Urothelium cell line (cell line): ENCODE data around the gene GUCA2A.
A peak's percentile ranks its signal among the peaks of the same experiment; 100 is the strongest.

ENCODE experiments used
- DNase-seq: peaks from one replicate; pipeline ENCODE4 v3.0.0; 2011; ENCODE audit warnings: low spot score, mixed read lengths
- FAIRE-seq: peaks from 2 replicates; lab custom pipeline; 2011; peaks lifted over from hg19 to GRCh38; lab: Jason Lieb, UNC

GUCA2A gene

GRCh38 chr1:42155362-42155761 lies 9.2 kb downstream of the GUCA2A start:
- DNase-seq (no peak), FAIRE-seq (peak; percentile 23)

GRCh38 chr1:42154685-42155084 lies 9.9 kb downstream of the GUCA2A start:
- no peak for DNase-seq
- FAIRE-seq, result no peak

- DNase-seq, result no peak
- FAIRE-seq, result no peak
Measured at GRCh38 chr1:42153624-42154023, 10.9 kb downstream of the GUCA2A start.

- FAIRE-seq, result peak; percentile 9
- DNase-seq, result no peak
Measured at GRCh38 chr1:42152907-42153600, 11.5 kb downstream of the GUCA2A start, which contains the start of gene GUCA2B. Gene GUCA2B, plus strand, starts transcription at chr1:42153410. Its CDS starts 41 bp downstream, at chr1:42153451.

DNA sequence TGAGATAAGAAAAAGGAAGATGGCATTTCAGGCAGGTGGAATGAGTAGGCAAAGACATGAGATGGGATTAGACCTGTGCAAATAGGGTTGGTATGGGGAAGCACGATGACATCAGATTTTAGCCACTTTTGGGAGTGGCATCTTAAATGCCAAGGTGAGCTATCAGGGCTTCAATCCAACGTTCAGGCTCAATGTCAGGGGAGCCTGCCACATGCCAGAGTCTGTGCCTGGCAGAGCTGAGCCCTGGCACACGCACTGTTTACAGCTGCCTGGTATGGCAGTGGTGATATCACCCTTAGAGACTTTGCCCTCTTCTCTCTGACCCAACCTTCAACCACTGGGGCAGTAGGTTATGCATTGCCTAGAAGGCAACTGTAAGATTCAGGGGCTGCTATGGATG lies 12.4 kb downstream of the GUCA2A start:
- no peak for FAIRE-seq
- no peak for DNase-seq

GRCh38 chr1:42150651-42151050 lies 13.9 kb downstream of the GUCA2A start:
- FAIRE-seq (no peak), DNase-seq (no peak)

- FAIRE-seq (no peak), DNase-seq (no peak)
Measured at GRCh38 chr1:42148166-42148565, 16.4 kb downstream of the GUCA2A start.

DNA sequence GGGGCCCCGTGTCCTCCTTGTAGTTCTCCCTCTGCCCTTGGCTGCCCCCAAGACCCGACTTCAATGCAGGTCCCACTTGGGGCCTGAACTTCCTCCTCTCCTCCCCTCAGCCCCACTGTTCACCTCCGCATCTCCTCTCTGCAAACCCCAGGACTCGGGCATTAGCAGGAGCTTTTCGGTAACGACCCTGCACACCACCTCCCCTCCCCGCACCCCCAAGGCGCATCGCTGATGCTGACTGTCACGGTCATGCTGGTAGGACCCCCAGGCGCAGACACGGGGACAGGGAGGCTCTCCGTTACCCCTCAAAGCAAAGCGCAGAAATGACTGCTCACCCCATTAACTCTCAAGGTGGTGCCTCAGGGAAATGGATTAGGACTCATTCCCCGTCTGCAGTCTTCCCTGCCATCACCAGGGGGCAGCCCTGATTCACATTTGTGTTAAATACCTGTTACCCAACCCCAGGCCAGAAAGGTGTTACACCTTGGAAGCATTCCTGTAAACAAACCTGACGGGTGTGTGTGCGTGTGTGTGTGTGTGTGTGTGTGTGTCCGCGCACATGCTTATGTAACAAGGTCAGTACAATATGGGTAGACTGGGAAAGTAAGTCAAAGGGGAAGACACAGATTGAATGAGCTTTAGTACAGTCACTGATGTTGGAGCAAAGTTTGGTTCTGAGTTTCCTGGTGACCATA lies 17.8 kb downstream of the GUCA2A start:
- FAIRE-seq, result peak; percentile 90

DNA sequence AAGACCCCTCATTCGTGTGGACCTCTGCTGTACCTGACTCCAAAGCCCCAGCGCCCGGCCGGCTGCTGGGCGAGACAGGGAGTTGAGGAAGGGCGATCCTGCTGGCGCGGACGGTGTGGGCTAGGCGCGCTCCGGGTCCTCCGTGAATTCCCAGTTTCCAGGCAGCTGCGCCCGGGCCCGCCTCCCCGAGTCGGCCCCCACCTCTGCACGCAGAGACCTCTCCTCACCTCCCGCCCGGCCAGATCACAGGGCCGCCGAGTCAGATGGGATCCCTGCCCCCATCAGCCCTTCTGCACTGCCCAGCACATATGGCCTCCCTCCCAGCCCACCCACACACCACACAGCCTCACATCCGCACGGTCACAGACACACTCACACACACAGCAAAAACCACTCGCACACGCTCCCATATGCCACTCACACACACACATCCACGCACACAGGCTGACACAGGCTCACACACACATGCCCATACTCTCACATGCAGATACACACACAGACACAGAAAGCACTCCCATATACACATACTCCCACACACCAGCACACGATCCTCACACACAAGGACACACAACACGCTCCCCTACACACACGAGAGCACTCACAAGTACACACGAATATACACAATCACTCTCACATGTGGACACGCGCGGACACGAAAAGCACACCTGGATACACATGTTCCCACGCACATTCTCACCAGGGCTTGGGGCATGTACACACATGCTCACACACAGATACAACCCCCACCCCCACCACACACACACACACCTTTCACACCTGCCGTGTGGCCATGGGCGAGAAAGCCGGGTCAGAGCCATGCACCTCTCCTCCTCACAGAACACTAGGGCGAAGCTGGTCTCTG lies 18.6 kb downstream of the GUCA2A start:
- DNase-seq (no peak), FAIRE-seq (peak; percentile 88)

More for the DNA sequence above, 17.8 kb downstream of the GUCA2A start:
- peak; percentile 82 for DNase-seq

- FAIRE-seq (peak; percentile 50), DNase-seq (no peak)
Measured at GRCh38 chr1:42145389-42145716, 19.2 kb downstream of the GUCA2A start.

DNA sequence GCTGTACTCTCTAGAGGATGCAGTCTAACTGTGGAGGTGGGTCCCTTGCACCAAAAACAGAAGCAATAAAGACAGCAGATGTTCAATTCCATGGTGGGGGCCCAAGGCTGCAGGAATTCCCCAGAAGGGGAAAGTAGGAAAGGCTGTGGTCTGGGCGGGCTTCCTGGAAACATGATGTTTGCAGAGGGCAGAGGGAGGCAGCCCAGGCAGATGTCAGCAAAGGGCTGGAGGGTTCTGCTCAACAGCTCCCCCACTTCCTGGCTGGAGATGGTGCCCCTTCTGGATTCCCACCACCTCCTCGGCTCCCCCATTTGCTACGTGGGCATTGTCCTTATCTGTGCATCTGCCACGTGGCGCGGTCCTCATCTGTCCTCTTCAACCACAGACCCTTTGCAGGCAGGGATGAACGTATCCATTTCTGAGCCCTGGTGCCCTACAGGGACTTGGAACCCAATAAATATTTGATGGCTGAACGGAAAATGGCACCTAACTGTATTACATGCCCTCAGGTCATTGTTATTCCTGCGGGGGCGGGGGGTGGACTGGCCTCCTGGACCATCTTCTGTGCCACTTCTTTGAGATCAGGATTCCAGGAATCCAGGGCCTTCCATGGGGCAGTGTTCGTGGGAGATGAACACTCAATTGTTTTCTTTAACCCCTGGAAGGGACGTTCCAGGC lies 19.7 kb downstream of the GUCA2A start:
- DNase-seq (no peak), FAIRE-seq (no peak)

- FAIRE-seq (no peak), DNase-seq (no peak)
Measured at GRCh38 chr1:42143896-42144710, 20.4 kb downstream of the GUCA2A start.

GRCh38 chr1:42142894-42143675 lies 21.5 kb downstream of the GUCA2A start:
- DNase-seq (no peak), FAIRE-seq (peak; percentile 86)

- DNase-seq, result no peak
- peak; percentile 71 for FAIRE-seq
Measured at GRCh38 chr1:42141978-42142377, 22.6 kb downstream of the GUCA2A start.

DNA sequence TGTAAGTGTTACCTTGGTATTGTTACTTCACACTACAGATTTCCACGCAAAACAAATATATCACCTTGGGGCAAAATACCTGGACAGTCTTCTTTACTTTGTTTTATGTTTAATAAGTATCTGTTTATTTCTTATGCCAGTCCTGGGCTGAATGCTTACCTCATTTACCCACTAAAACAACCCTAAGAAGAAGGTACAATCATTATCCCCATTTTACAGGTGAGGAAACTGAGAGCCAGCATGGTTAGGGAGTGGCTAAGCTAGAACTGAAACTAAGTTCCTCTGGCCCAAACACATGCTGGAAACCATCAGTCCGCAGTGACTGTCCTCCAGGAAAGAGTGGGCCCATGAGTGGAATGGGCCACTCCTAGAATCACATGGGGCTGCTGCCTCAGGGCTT lies 24.4 kb downstream of the GUCA2A start:
- no peak for DNase-seq
- no peak for FAIRE-seq

GRCh38 chr1:42139444-42139843 lies 25.1 kb downstream of the GUCA2A start:
- no peak for FAIRE-seq
- no peak for DNase-seq

GRCh38 chr1:42138586-42138985 lies 26.0 kb downstream of the GUCA2A start:
- FAIRE-seq, result peak; percentile 40
- DNase-seq, result no peak

GRCh38 chr1:42137766-42138165 lies 26.8 kb downstream of the GUCA2A start:
- FAIRE-seq (peak; percentile 58), DNase-seq (no peak)

- no peak for DNase-seq
- FAIRE-seq, result no peak
Measured at GRCh38 chr1:42136466-42136865, 28.1 kb downstream of the GUCA2A start.
